H1 (cell line): ENCODE results near the gene APOM. TPM values are rescaled to one million over a fixed set of nuclear protein-coding genes. Genes with fewer than 3 reads are reported as not detected.

Source experiments
- CTCF ChIA-PET: fragments of 300-600 bp; sonication (Branson Sonifier 250); formaldehyde crosslinking; loops from one replicate; lab custom pipeline; 2021; ENCODE audit not compliant: partially characterized antibody; lab: Charles Lee
- POLR2A ChIA-PET: fragments of 300-600 bp; sonication (Branson Sonifier 250); formaldehyde crosslinking; loops from one replicate; lab custom pipeline; 2021; ENCODE audit warnings: inconsistent platforms; ENCODE audit not compliant: partially characterized antibody; lab: Charles Lee
- DNase-seq, 2 experiments: peaks; one replicate each; pipeline versions ENCODE4 v3.0.0 to v3.0.0-alpha.2; 2010 to 2022; ENCODE audit warnings: low spot score in 2 of 2, low read depth in 1 of 2, mixed read lengths in 1 of 2
- FAIRE-seq: peaks from 2 replicates; lab custom pipeline; 2011; peaks lifted over from hg19 to GRCh38; lab: Jason Lieb, UNC
- H2AFZ ChIP-seq: 2 replicates; pipeline ENCODE4 v1.8.1; 2012; ENCODE audit warnings: low read length, inconsistent platforms
- H2AK5ac ChIP-seq: 2 replicates; pipeline ENCODE4 v1.6.1; 2013; ENCODE audit warnings: low read depth, low read length
- H2BK120ac ChIP-seq: replicated peaks from 2 replicates; pipeline ENCODE3; 2013; ENCODE audit warnings: low read depth, low read length, inconsistent platforms
- H2BK12ac ChIP-seq: 2 replicates; pipeline ENCODE4 v1.6.1; 2013; ENCODE audit warnings: low read depth, low read length
- H2BK15ac ChIP-seq: 2 replicates; pipeline ENCODE4 v1.6.1; 2013; ENCODE audit warnings: low read length
- H2BK20ac ChIP-seq: 2 replicates; pipeline ENCODE4 v1.6.1; 2013; ENCODE audit warnings: low read length
- H2BK5ac ChIP-seq: 2 replicates; pipeline ENCODE4 v1.6.1; 2013; ENCODE audit warnings: low read depth, low read length
- H3K14ac ChIP-seq: 2 replicates; pipeline ENCODE4 v1.6.1; 2013; ENCODE audit warnings: inconsistent platforms; ENCODE audit not compliant: insufficient read length
- H3K18ac ChIP-seq: 2 replicates; pipeline ENCODE4 v1.6.1; 2013; ENCODE audit warnings: low read length; ENCODE audit errors: extremely low read depth
- H3K23ac ChIP-seq: 2 replicates; pipeline ENCODE4 v1.6.1; 2013; ENCODE audit warnings: inconsistent platforms; ENCODE audit not compliant: insufficient read length
- H3K23me2 ChIP-seq: 2 replicates; pipeline ENCODE4 v1.6.1; 2013; ENCODE audit warnings: low read depth, low read length
- H3K27ac ChIP-seq: 2 replicates; pipeline ENCODE4 v1.6.1; 2011; ENCODE audit warnings: low read depth, low read length, inconsistent platforms
- H3K27me3 ChIP-seq, 4 experiments: replicated peaks in 1 of 4; 1 replicate in 1 of 4; 2 replicates in 3 of 4; pipeline versions ENCODE4 v1.6.1 to v1.8.1; 2011 to 2013; ENCODE audit warnings: low read length in 3 of 4, mild to moderate bottlenecking in 3 of 4, inconsistent platforms in 2 of 4, mixed read lengths in 2 of 4, moderate library complexity in 1 of 4; ENCODE audit not compliant: control insufficient read depth in 3 of 4, insufficient read depth in 3 of 4; ENCODE audit errors: extremely low read depth in 1 of 4
- H3K36me3 ChIP-seq, 4 experiments: 2 replicates each; pipeline versions ENCODE4 v1.6.1 to v1.8.1; 2011 to 2013; ENCODE audit warnings: mild to moderate bottlenecking in 4 of 4, low read length in 3 of 4, moderate library complexity in 2 of 4, control low read depth in 1 of 4, inconsistent platforms in 1 of 4; ENCODE audit not compliant: insufficient read depth in 4 of 4, control insufficient read depth in 2 of 4
- H3K4ac ChIP-seq: replicated peaks from 2 replicates; pipeline ENCODE3; 2013; ENCODE audit warnings: low read length, low read depth, mixed read lengths, inconsistent platforms; ENCODE audit not compliant: insufficient read length
- H3K4me1 ChIP-seq, 4 experiments: replicated peaks in 1 of 4; 1 replicate in 1 of 4; 2 replicates in 3 of 4; pipeline versions ENCODE4 v1.6.1 to v1.8.1; 2011 to 2013; ENCODE audit warnings: low read length in 3 of 4, inconsistent platforms in 2 of 4, mixed read lengths in 1 of 4; ENCODE audit not compliant: insufficient read depth in 4 of 4, control insufficient read depth in 3 of 4
- H3K4me2 ChIP-seq, 2 experiments: 2 replicates each; pipeline versions ENCODE4 v1.6.1 to v1.8.1; 2011 to 2013; ENCODE audit warnings: low read depth in 2 of 2, low read length in 2 of 2, control low read depth in 1 of 2, inconsistent platforms in 1 of 2, mild to moderate bottlenecking in 1 of 2; ENCODE audit not compliant: insufficient read depth in 1 of 2
- H3K4me3 ChIP-seq, 4 experiments: fragments of 200-600, 300-600 bp in 1 of 4; sonication (generic), shearing (Covaris generic), sonication (Bioruptor Twin) in 1 of 4; 2 replicates each; pipeline versions ENCODE4 v1.5.1 to v1.8.1; 2011 to 2016; ENCODE audit warnings: low read length in 4 of 4, low read depth in 3 of 4, control low read depth in 2 of 4, inconsistent platforms in 2 of 4, mild to moderate bottlenecking in 2 of 4, mixed read lengths in 1 of 4, moderate library complexity in 1 of 4; ENCODE audit not compliant: insufficient read depth in 2 of 4; ENCODE audit errors: extremely low read depth in 1 of 4
- H3K56ac ChIP-seq: replicated peaks from 2 replicates; pipeline ENCODE3; 2013; ENCODE audit warnings: low read depth, mild to moderate bottlenecking, mixed read lengths, low read length, inconsistent platforms; ENCODE audit not compliant: insufficient read length
- H3K79me1 ChIP-seq: 2 replicates; pipeline ENCODE4 v1.6.1; 2013; ENCODE audit warnings: low read depth, low read length, control low read depth
- H3K79me2 ChIP-seq, 2 experiments: 2 replicates each; pipeline versions ENCODE4 v1.6.1 to v1.8.1; 2012 to 2013; ENCODE audit warnings: low read length in 2 of 2, mild to moderate bottlenecking in 2 of 2, inconsistent platforms in 1 of 2; ENCODE audit not compliant: insufficient read depth in 2 of 2, control insufficient read depth in 1 of 2
- H3K9ac ChIP-seq, 4 experiments: replicated peaks in 1 of 4; 1 replicate in 1 of 4; 2 replicates in 3 of 4; pipeline versions ENCODE4 v1.6.1 to v1.8.1; 2011 to 2013; ENCODE audit warnings: low read depth in 3 of 4, low read length in 3 of 4, control low read depth in 2 of 4, mild to moderate bottlenecking in 2 of 4, moderate library complexity in 2 of 4, inconsistent platforms in 1 of 4; ENCODE audit errors: extremely low read depth in 1 of 4
- H3K9me3 ChIP-seq, 2 experiments: 2 replicates each; pipeline versions ENCODE4 v1.6.1 to v1.8.1; 2012 to 2013; ENCODE audit warnings: mild to moderate bottlenecking in 2 of 2, moderate library complexity in 2 of 2, control low read depth in 1 of 2, inconsistent platforms in 1 of 2, low read depth in 1 of 2, low read length in 1 of 2, mixed read lengths in 1 of 2; ENCODE audit not compliant: insufficient read depth in 2 of 2
- H4K20me1 ChIP-seq, 2 experiments: replicated peaks in 1 of 2; 2 replicates each; pipeline versions ENCODE3 to v1.8.1; 2011 to 2013; ENCODE audit warnings: inconsistent platforms in 2 of 2, low read length in 2 of 2, mild to moderate bottlenecking in 1 of 2; ENCODE audit not compliant: insufficient read depth in 2 of 2, control insufficient read depth in 1 of 2
- H4K5ac ChIP-seq: 2 replicates; pipeline ENCODE4 v1.6.1; 2013; ENCODE audit warnings: low read length, low read depth, mixed read lengths, inconsistent platforms; ENCODE audit not compliant: insufficient read length
- H4K8ac ChIP-seq: 2 replicates; pipeline ENCODE4 v1.8.0; 2013; ENCODE audit warnings: mild to moderate bottlenecking, moderate library complexity, low read length, inconsistent platforms; ENCODE audit not compliant: insufficient read depth; ENCODE audit errors: extremely low read depth
- H4K91ac ChIP-seq: replicated peaks from 2 replicates; pipeline ENCODE3; 2013; ENCODE audit warnings: low read length, mixed read lengths, inconsistent platforms; ENCODE audit not compliant: insufficient read length
- BCL11A ChIP-seq, 2 experiments: IDR thresholded peaks; one replicate each; pipeline ENCODE4 v1.6.1; 2011; ENCODE audit warnings: low read depth in 2 of 2, low read length in 2 of 2, mild to moderate bottlenecking in 2 of 2
- CBX8 ChIP-seq: fragments of 300-800, 300-1000 bp; sonication (generic); IDR thresholded peaks from 2 replicates; pipeline ENCODE4 v1.7.1; 2016; ENCODE audit warnings: low read depth, low read length, borderline replicate concordance
- EP300 ChIP-seq, 2 experiments: IDR thresholded peaks; 1 replicate in 1 of 2; 2 replicates in 1 of 2; pipeline ENCODE4 v1.6.1; 2011 to 2012; ENCODE audit warnings: low read depth in 2 of 2, low read length in 2 of 2, mild to moderate bottlenecking in 2 of 2, borderline replicate concordance in 1 of 2, inconsistent platforms in 1 of 2, moderate library complexity in 1 of 2
- JUN ChIP-seq: IDR thresholded peaks from 2 replicates; pipeline ENCODE4 v1.6.1; 2011; ENCODE audit warnings: low read depth, mild to moderate bottlenecking, improper control_type of control experiment, low read length
- POLR2AphosphoS5 ChIP-seq: IDR thresholded peaks from 2 replicates; pipeline ENCODE4 v1.6.1; 2011; ENCODE audit warnings: low read depth, low read length
- RNF2 ChIP-seq: fragments of 200-900, 300-1000 bp; sonication (generic); IDR thresholded peaks from 2 replicates; pipeline ENCODE4 v1.7.1; 2016; ENCODE audit warnings: borderline replicate concordance, low read depth, mild to moderate bottlenecking, antibody characterized with exemption, low read length; ENCODE audit not compliant: poor library complexity, severe bottlenecking; ENCODE audit errors: missing control alignments
- SP1 ChIP-seq: IDR thresholded peaks from 2 replicates; pipeline ENCODE4 v1.6.1; 2011; ENCODE audit warnings: low read depth, low read length
- TEAD4 ChIP-seq: IDR thresholded peaks from 2 replicates; pipeline ENCODE4 v1.6.1; 2012; ENCODE audit warnings: low read depth, low read length, inconsistent platforms, mixed read lengths
- WGBS, 2 experiments: shearing (Covaris generic) in 1 of 2; methylation state at CpG; one replicate each; pipeline versions ENCODE4 v1.1.6 to v1.1.7; 2013 to 2015; ENCODE audit warnings: low lambda C conversion rate in 2 of 2, mixed read lengths in 2 of 2, inconsistent platforms in 1 of 2, low coverage in 1 of 2, missing lambda C conversion rate in 1 of 2; ENCODE audit not compliant: insufficient replicate concordance in 2 of 2, insufficient coverage in 1 of 2, insufficient read length in 1 of 2; ENCODE audit errors: extremely low coverage in 1 of 2, missing lambda C conversion rate in 1 of 2; 5-methylcytosine and 5-hydroxymethylcytosine counted together
- polyA plus RNA-seq, 7 experiments: library from polyadenylated mRNA; depleted of rRNA in 3 of 7; stranded (reverse) in 5 of 7; unstranded in 2 of 7; fragments of >200 nt in 5 of 7; fragments of 200-250 nt in 2 of 7; gene quantifications; 1 replicate in 5 of 7; 2 replicates in 1 of 7; 4 replicates in 1 of 7; pipeline versions ENCODE4 v1.2.1 to v1.2.3, GENCODE V29; 2011 to 2013; ENCODE audit warnings: missing spikeins in 2 of 7, mixed read lengths in 2 of 7
- total RNA-seq: library from RNA; stranded (reverse); fragmentation: NEBNext Ultra II Directional; extraction: Animal tissue kit (Norgen Biotek cat#: 25700); gene quantifications from 2 replicates; pipeline ENCODE4 v1.2.1, GENCODE V29; 2021
- TF ChIP-seq, protein P1 (sequence below): IDR thresholded peaks from 2 replicates; pipeline ENCODE4 v1.6.1; 2012; ENCODE audit warnings: low read length, inconsistent platforms

APOM gene
- total and polyA plus RNA-seq, 2 of the 8 experiments (the other 6 are each of a cell fraction or from before 2014, with no cell fraction given), result 3.4 to 12.0 TPM

DNA sequence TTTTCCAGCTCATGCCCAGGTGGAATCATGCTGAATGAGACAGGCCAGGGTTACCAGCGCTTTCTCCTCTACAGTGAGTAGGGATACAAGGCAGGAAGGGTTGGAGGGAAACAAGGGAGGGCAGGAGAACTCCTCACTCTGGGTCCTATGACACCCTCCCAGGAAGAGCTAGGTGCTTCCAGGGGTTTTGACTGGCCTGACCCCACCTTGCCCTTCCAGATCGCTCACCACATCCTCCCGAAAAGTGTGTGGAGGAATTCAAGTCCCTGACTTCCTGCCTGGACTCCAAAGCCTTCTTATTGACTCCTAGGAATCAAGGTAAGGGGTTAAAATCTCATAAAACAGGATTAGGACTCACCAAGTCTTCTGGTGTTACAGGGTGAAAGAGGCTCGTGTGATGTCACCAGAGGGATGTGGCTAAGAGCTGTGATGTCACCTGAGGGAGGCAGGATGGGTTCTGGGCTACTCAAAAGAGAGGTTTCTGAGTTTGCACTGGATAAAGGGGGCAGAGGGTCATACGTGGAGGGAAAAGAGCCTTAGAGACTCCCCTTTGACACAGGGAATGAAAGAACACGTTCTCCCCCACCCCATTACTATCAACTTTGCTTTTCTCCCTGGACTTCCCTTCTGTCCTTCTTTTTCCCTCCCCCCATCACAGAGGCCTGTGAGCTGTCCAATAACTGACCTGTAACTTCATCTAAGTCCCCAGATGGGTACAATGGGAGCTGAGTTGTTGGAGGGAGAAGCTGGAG, 1.9 kb downstream of the APOM start:
- H2AFZ ChIP-seq, result no peak overlapping the region
- no peak overlapping the region for H2AK5ac ChIP-seq
- no peak overlapping the region for H3K4ac ChIP-seq
- H3K27me3 ChIP-seq, result no peaks in the 10 kb centered on the region
- H3K4me1 ChIP-seq, result peaks cover 0 to 7% (median 2%) of the 10 kb centered on the region in 4 experiments; a peak in 3 of 7 replicates
- no peak overlapping the region for H3K4me3 ChIP-seq
- H3K9ac ChIP-seq, result no peak overlapping the region
- no peak overlapping the region for H2BK120ac ChIP-seq
- DNase-seq, result no peak
- H2BK12ac ChIP-seq, result no peak overlapping the region
- H4K91ac ChIP-seq, result no peak overlapping the region
- no peaks in the 10 kb centered on the region for H3K9me3 ChIP-seq
- no peak overlapping the region for H3K14ac ChIP-seq
- H3K23me2 ChIP-seq, result peaks cover 4% of the 10 kb centered on the region
- H4K5ac ChIP-seq, result no peak overlapping the region
- H3K79me1 ChIP-seq, result peaks cover 9% of the 10 kb centered on the region
- no peak overlapping the region for H4K8ac ChIP-seq
- 83% methylated on average over 6 of the region's 6 CpGs; no CpG with 5 or more reads in 1 of the 2 experiments for WGBS, 2 experiments
- H3K4me2 ChIP-seq, result no peak overlapping the region
- H2BK5ac ChIP-seq, result peak overlapping the region; percentile 35; the same call in 1 of the 2 replicates
- FAIRE-seq, result no peak
- ChIA-PET CTCF (interaction anchor here (0.6 to 3.2 kb wide), 5 partner anchors 51 to 116 kb away, joined by 3 to 9 read pairs (median 6); no protein-coding TSS in a partner anchor), POLR2A (interaction anchor here (1.0 to 25.5 kb wide), 8 partner anchors 6 to 127 kb away, joined by 3 to 883 read pairs (median 12); partner anchors contain the start of genes AIF1, ATP6V1G2, C6orf47 and CSNK2B)
- peaks cover 4 to 10% (median 7%) of the 10 kb centered on the region in 4 experiments; a peak in 5 of 8 replicates for H3K36me3 ChIP-seq
- peaks cover 0 to 3% of the 10 kb centered on the region in 2 experiments for H4K20me1 ChIP-seq
- H2BK20ac ChIP-seq, result no peak overlapping the region
- H2BK15ac ChIP-seq, result no peak overlapping the region
- H3K27ac ChIP-seq, result no peak overlapping the region
- no peak overlapping the region for H3K18ac ChIP-seq
- no peak overlapping the region for H3K56ac ChIP-seq
- H3K79me2 ChIP-seq, result peaks cover 0 to 22% of the 10 kb centered on the region in 2 experiments; a peak in 2 of 4 replicates
- H3K23ac ChIP-seq, result no peak overlapping the region
- TF ChIP-seq POLR2AphosphoS5 (no peak), SP1 (no peak), RNF2 (no peak), TEAD4 (no peak), JUN (no peak), BCL11A (IDR thresholded peaks at IDR 0.05; ENCODE audit: low read depth in 2 of 2, low read length in 2 of 2) (no peak), EP300 (IDR thresholded peaks at IDR 0.05; ENCODE audit: borderline replicate concordance in 1 of 2, low read depth in 2 of 2, low read length in 2 of 2) (no peak), CBX8 (no peak)
- TF ChIP-seq, protein P1, sequence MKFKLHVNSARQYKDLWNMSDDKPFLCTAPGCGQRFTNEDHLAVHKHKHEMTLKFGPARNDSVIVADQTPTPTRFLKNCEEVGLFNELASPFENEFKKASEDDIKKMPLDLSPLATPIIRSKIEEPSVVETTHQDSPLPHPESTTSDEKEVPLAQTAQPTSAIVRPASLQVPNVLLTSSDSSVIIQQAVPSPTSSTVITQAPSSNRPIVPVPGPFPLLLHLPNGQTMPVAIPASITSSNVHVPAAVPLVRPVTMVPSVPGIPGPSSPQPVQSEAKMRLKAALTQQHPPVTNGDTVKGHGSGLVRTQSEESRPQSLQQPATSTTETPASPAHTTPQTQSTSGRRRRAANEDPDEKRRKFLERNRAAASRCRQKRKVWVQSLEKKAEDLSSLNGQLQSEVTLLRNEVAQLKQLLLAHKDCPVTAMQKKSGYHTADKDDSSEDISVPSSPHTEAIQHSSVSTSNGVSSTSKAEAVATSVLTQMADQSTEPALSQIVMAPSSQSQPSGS, result no peak
